HFFc6 (cell line): Measurements from ENCODE around the gene MRPS27. TPM values are rescaled to one million over a fixed set of nuclear protein-coding genes. Genes with fewer than 3 reads are reported as not detected.

Source experiments
- DNase-seq: peaks from one replicate; pipeline ENCODE4 v3.0.0-alpha.2; 2018
- H3K27ac Mint-ChIP-seq: 2 replicates; pipeline ENCODE4 v1.8.0; 2020; ENCODE audit warnings: mild to moderate bottlenecking, mixed read lengths
- H3K27me3 Mint-ChIP-seq: 2 replicates; pipeline ENCODE4 v1.8.0; 2021; ENCODE audit warnings: mild to moderate bottlenecking, moderate library complexity, mixed read lengths; ENCODE audit not compliant: insufficient read depth
- H3K36me3 Mint-ChIP-seq: 2 replicates; pipeline ENCODE4 v1.8.0; 2021; ENCODE audit warnings: low read depth, mixed read lengths
- H3K4me1 Mint-ChIP-seq: 2 replicates; pipeline ENCODE4 v1.8.0; 2020; ENCODE audit warnings: low read depth, mixed read lengths
- H3K4me3 Mint-ChIP-seq: 2 replicates; pipeline ENCODE4 v1.8.0; 2020; ENCODE audit warnings: mild to moderate bottlenecking, moderate library complexity, mixed read lengths
- H3K9me3 Mint-ChIP-seq: 2 replicates; pipeline ENCODE4 v1.8.0; 2020; ENCODE audit warnings: mild to moderate bottlenecking, mixed read lengths
- CTCF ChIP-seq: fragments of 200-600 bp; sonication (generic); IDR thresholded peaks from 2 replicates; pipeline ENCODE4 v1.5.0; 2021; ENCODE audit warnings: antibody characterized with exemption, mild to moderate bottlenecking
- total RNA-seq, 6 experiments: library from RNA; stranded (reverse); fragmentation: NEBNext Ultra II Directional; extraction: Animal tissue kit (Norgen Biotek cat#: 25700); gene quantifications; 2 replicates in 1 of 6; 3 replicates in 5 of 6; pipeline ENCODE4 v1.2.3, GENCODE V29; 2021

Gene MRPS27
- total RNA-seq, 6 experiments from 2014 or later = 46.1 to 74.1 (median 57.9) TPM

GRCh38 chr5:72296256-72296655, 23.8 kb downstream of the MRPS27 start:
- DNase-seq = no peak
- H3K36me3 Mint-ChIP-seq = peaks cover 32% of the 10 kb centered on the region
- no peaks in the 10 kb centered on the region for H3K27me3 Mint-ChIP-seq
- H3K4me3 Mint-ChIP-seq = no peak overlapping the region
- H3K27ac Mint-ChIP-seq = no peak overlapping the region
- H3K9me3 Mint-ChIP-seq = no peaks in the 10 kb centered on the region
- H3K4me1 Mint-ChIP-seq = peaks cover 35% of the 10 kb centered on the region
- no peak for TF ChIP-seq CTCF

- no peak for TF ChIP-seq CTCF
- H3K36me3 Mint-ChIP-seq = peaks cover 32% of the 10 kb centered on the region
- H3K4me1 Mint-ChIP-seq = peaks cover 28% of the 10 kb centered on the region
- no peak overlapping the region for H3K4me3 Mint-ChIP-seq
- H3K9me3 Mint-ChIP-seq = no peaks in the 10 kb centered on the region
- H3K27me3 Mint-ChIP-seq = no peaks in the 10 kb centered on the region
- no peak overlapping the region for H3K27ac Mint-ChIP-seq
- DNase-seq = no peak
Measured at GRCh38 chr5:72295539-72295938, 24.5 kb downstream of the MRPS27 start.

- no peaks in the 10 kb centered on the region for H3K27me3 Mint-ChIP-seq
- no peak for TF ChIP-seq CTCF
- H3K9me3 Mint-ChIP-seq = no peaks in the 10 kb centered on the region
- H3K4me3 Mint-ChIP-seq = no peak overlapping the region
- peaks cover 27% of the 10 kb centered on the region; the same call in 1 of the 2 replicates for H3K36me3 Mint-ChIP-seq
- no peak overlapping the region for H3K27ac Mint-ChIP-seq
- H3K4me1 Mint-ChIP-seq = peaks cover 27% of the 10 kb centered on the region
- no peak for DNase-seq
Measured at GRCh38 chr5:72294473-72294872, 25.6 kb downstream of the MRPS27 start.

- Mint-ChIP-seq H3K27me3 (no peaks in the 10 kb centered on the region), H3K36me3 (peaks cover 24% of the 10 kb centered on the region; the same call in 1 of the 2 replicates), H3K4me3 (no peak overlapping the region), H3K9me3 (no peaks in the 10 kb centered on the region), H3K27ac (peak overlapping the region; percentile 1; the same call in 1 of the 2 replicates), H3K4me1 (peaks cover 26% of the 10 kb centered on the region)
- no peak for TF ChIP-seq CTCF
- no peak for DNase-seq
Measured at GRCh38 chr5:72293495-72294055, 26.5 kb downstream of the MRPS27 start.

- no peak overlapping the region for H3K4me3 Mint-ChIP-seq
- H3K9me3 Mint-ChIP-seq = no peaks in the 10 kb centered on the region
- no peaks in the 10 kb centered on the region for H3K27me3 Mint-ChIP-seq
- no peak for TF ChIP-seq CTCF
- peaks cover 18% of the 10 kb centered on the region; the same call in 1 of the 2 replicates for H3K4me1 Mint-ChIP-seq
- H3K27ac Mint-ChIP-seq = no peak overlapping the region
- DNase-seq = no peak
- peaks cover 26% of the 10 kb centered on the region for H3K36me3 Mint-ChIP-seq
Measured at GRCh38 chr5:72292411-72292810, 27.6 kb downstream of the MRPS27 start.
